Endothelial cell of umbilical vein (primary cell): ENCODE measurements around the gene MAN1A1. TPM values are rescaled to one million over a fixed set of nuclear protein-coding genes. Genes with fewer than 3 reads are reported as not detected.

ENCODE experiments used
- BruUV-seq: library from RNA; stranded (reverse); fragments of 400-500 nt; replicated peaks from 2 replicates; lab custom pipeline; 2021; lab: Mats Ljungman, UMichigan
- CTCF ChIA-PET: fragments of 300-600, 350-600 bp; sonication (Branson Sonifier 250); formaldehyde crosslinking; loops from one replicate; lab custom pipeline; 2021; ENCODE audit warnings: antibody characterized with exemption, inconsistent platforms; lab: Charles Lee
- POLR2A ChIA-PET: fragments of 300-600, 350-600 bp; sonication (Branson Sonifier 250); formaldehyde crosslinking; loops from one replicate; lab custom pipeline; 2021; ENCODE audit warnings: antibody characterized with exemption, inconsistent platforms; lab: Charles Lee
- DNase-seq: peaks from one replicate; pipeline ENCODE4 v3.0.0-alpha.2; 2011; ENCODE audit warnings: low read depth, low spot score
- FAIRE-seq: peaks from 2 replicates; lab custom pipeline; 2011; peaks lifted over from hg19 to GRCh38; lab: Jason Lieb, UNC
- H2AFZ ChIP-seq: 2 replicates; pipeline ENCODE4 v1.6.0; 2012; ENCODE audit warnings: low read depth, low read length, control low read depth, inconsistent platforms
- H3K27ac ChIP-seq: 2 replicates; pipeline ENCODE4 v1.5.1; 2011; ENCODE audit warnings: low read depth, mild to moderate bottlenecking, control low read depth, low read length, moderate library complexity; ENCODE audit not compliant: insufficient read depth
- H3K27me3 ChIP-seq, 2 experiments: 2 replicates each; pipeline versions ENCODE4 v1.6.0 to v1.6.1; 2011; ENCODE audit warnings: low read length in 2 of 2, mixed read lengths in 1 of 2; ENCODE audit not compliant: control insufficient read depth in 2 of 2, insufficient read depth in 2 of 2
- H3K36me3 ChIP-seq, 2 experiments: 2 replicates in 1 of 2; 3 replicates in 1 of 2; pipeline ENCODE4 v1.5.1; 2011; ENCODE audit warnings: low read length in 2 of 2, mild to moderate bottlenecking in 1 of 2, moderate library complexity in 1 of 2; ENCODE audit not compliant: control insufficient read depth in 2 of 2, insufficient read depth in 2 of 2; ENCODE audit errors: extremely low read depth in 1 of 2
- H3K4me1 ChIP-seq: 3 replicates; pipeline ENCODE4 v1.5.1; 2011; ENCODE audit warnings: mild to moderate bottlenecking, low read length; ENCODE audit not compliant: control insufficient read depth, insufficient read depth; ENCODE audit errors: extremely low read depth
- H3K4me2 ChIP-seq: 2 replicates; pipeline ENCODE4 v1.6.1; 2011; ENCODE audit warnings: low read length, control low read depth, mixed read lengths; ENCODE audit not compliant: insufficient read depth
- H3K4me3 ChIP-seq, 3 experiments: fragments of 200-600 bp in 1 of 3; sonication (generic), shearing (Covaris generic) in 1 of 3; replicated peaks in 1 of 3; 2 replicates each; pipeline ENCODE4 v1.5.1; 2011 to 2016; ENCODE audit warnings: control low read depth in 3 of 3, low read length in 3 of 3, mild to moderate bottlenecking in 2 of 3, inconsistent platforms in 1 of 3, low read depth in 1 of 3, moderate library complexity in 1 of 3; ENCODE audit not compliant: insufficient read depth in 1 of 3
- H3K79me2 ChIP-seq: 2 replicates; pipeline ENCODE4 v1.6.0; 2012; ENCODE audit warnings: low read length, inconsistent platforms; ENCODE audit not compliant: control insufficient read depth, insufficient read depth
- H3K9ac ChIP-seq: replicated peaks from 2 replicates; pipeline ENCODE3; 2011; ENCODE audit warnings: low read length, control low read depth; ENCODE audit not compliant: insufficient read depth; ENCODE audit errors: extremely low read depth
- H3K9me1 ChIP-seq: replicated peaks from 3 replicates; pipeline ENCODE4 v1.6.0; 2011; ENCODE audit warnings: mild to moderate bottlenecking, low read length; ENCODE audit not compliant: control insufficient read depth, insufficient read depth; ENCODE audit errors: extremely low read depth
- H3K9me3 ChIP-seq: replicated peaks from 2 replicates; pipeline ENCODE4 v1.5.1; 2012; ENCODE audit warnings: low read length, inconsistent platforms; ENCODE audit not compliant: control insufficient read depth, insufficient read depth
- H4K20me1 ChIP-seq: replicated peaks from 2 replicates; pipeline ENCODE3; 2011; ENCODE audit warnings: mild to moderate bottlenecking, low read length; ENCODE audit not compliant: control insufficient read depth, insufficient read depth; ENCODE audit errors: extremely low read depth
- CTCF ChIP-seq, 2 donors: IDR thresholded peaks; 1 replicate in 1 of 2; 2 replicates in 1 of 2; pipeline ENCODE4 v1.5.1; 2011; ENCODE audit warnings: low read length in 2 of 2, mild to moderate bottlenecking in 2 of 2, moderate library complexity in 2 of 2, control low read depth in 1 of 2, inconsistent platforms in 1 of 2, low read depth in 1 of 2; ENCODE audit not compliant: insufficient read depth in 1 of 2; ENCODE audit errors: extremely low read depth in 1 of 2
- EZH2 ChIP-seq: IDR thresholded peaks from 2 replicates; pipeline ENCODE4 v1.6.1; 2012; ENCODE audit warnings: borderline replicate concordance, low read depth, mild to moderate bottlenecking, moderate library complexity, low read length, inconsistent platforms; ENCODE audit not compliant: severe bottlenecking
- FOS ChIP-seq: IDR thresholded peaks from 2 replicates; pipeline ENCODE4 v1.6.1; 2011; ENCODE audit warnings: mild to moderate bottlenecking, low read length, moderate library complexity, borderline replicate concordance; ENCODE audit not compliant: insufficient read depth
- GATA2 ChIP-seq: IDR thresholded peaks from 2 replicates; pipeline ENCODE4 v1.7.0; 2011; ENCODE audit warnings: low read depth, mild to moderate bottlenecking, moderate library complexity, mixed read lengths, low read length; ENCODE audit not compliant: insufficient read length, insufficient read depth
- JUN ChIP-seq: IDR thresholded peaks from 2 replicates; pipeline ENCODE4 v1.6.1; 2011; ENCODE audit warnings: borderline replicate concordance, low read depth; ENCODE audit not compliant: insufficient read length, insufficient read depth
- MAX ChIP-seq: IDR thresholded peaks from 2 replicates; pipeline ENCODE4 v1.6.1; 2011; ENCODE audit not compliant: insufficient read depth, insufficient read length
- MYC ChIP-seq: IDR thresholded peaks from one replicate; pipeline ENCODE4 v1.6.1; 2011; ENCODE audit warnings: mild to moderate bottlenecking, low read depth, low read length
- POLR2A ChIP-seq: IDR thresholded peaks from 2 replicates; pipeline ENCODE4 v1.6.1; 2012; ENCODE audit warnings: low read depth, mild to moderate bottlenecking, control low read depth, low read length
- POLR2AphosphoS5 ChIP-seq: IDR thresholded peaks from 2 replicates; pipeline ENCODE4 v1.6.1; 2012; ENCODE audit warnings: low read depth, mild to moderate bottlenecking, control low read depth, low read length, moderate library complexity; ENCODE audit not compliant: insufficient read depth
- dilution Hi-C: fragments of 300-500 bp; cut with MboI; formaldehyde crosslinking; loops from one replicate; pipeline ENCODE4 v1.15.0; 2019; ENCODE audit warnings: low sequenced_read_pairs; ENCODE audit not compliant: extremely low pct_ligation_motif_present
- intact Hi-C: fragments of 100-400 bp; cut with micrococcal nuclease; formaldehyde crosslinking; loops from one replicate; pipeline ENCODE4 v1.10.0; 2022
- polyA plus RNA-seq, 4 experiments: library from polyadenylated mRNA; depleted of rRNA in 3 of 4; stranded (reverse) in 3 of 4; unstranded in 1 of 4; fragments of >200 nt; gene quantifications; 2 replicates each; pipeline versions ENCODE4 v1.2.1 to v1.2.3, GENCODE V29; 2011 to 2012; ENCODE audit warnings: missing spikeins in 1 of 4
- total RNA-seq: library from RNA; stranded (reverse); gene quantifications from 2 replicates; pipeline ENCODE4 v1.2.3, GENCODE V29; 2021

The MAN1A1 gene
- total and polyA plus RNA-seq, 2 donors (not counting 3 experiments of a cell fraction or from before 2014, with no cell fraction given): 3.3 to 12.9 TPM

GRCh38 chr6:119285908-119286625 lies 63.5 kb downstream of the MAN1A1 start:
- FAIRE-seq: no peak

More at GRCh38 chr6:119285908-119286625, 63.5 kb downstream of the MAN1A1 start:
- no TSS peak for BruUV-seq
- H2AFZ ChIP-seq: no peak overlapping the region
- no peaks in the 10 kb centered on the region for H3K4me1 ChIP-seq
- H3K4me2 ChIP-seq: no peak overlapping the region
- no peaks in the 10 kb centered on the region for H4K20me1 ChIP-seq
- H3K4me3 ChIP-seq: no peak overlapping the region
- H3K9me1 ChIP-seq: no peaks in the 10 kb centered on the region
- ChIA-PET CTCF (interaction anchor here (1.2 kb wide), 1 partner anchor 137 kb away, joined by 5 read pairs; no protein-coding TSS in a partner anchor), POLR2A (no interaction called here)
- no peaks in the 10 kb centered on the region for H3K36me3 ChIP-seq
- dilution Hi-C loops (no loop called here), intact Hi-C loops (no loop called here)
- no peak overlapping the region for H3K9ac ChIP-seq
- H3K27me3 ChIP-seq: no peaks in the 10 kb centered on the region
- H3K79me2 ChIP-seq: no peaks in the 10 kb centered on the region
- TF ChIP-seq FOS (no peak), GATA2 (no peak), POLR2A (no peak), CTCF (IDR thresholded peaks at IDR 0.05; ENCODE audit: extremely low read depth in 1 of 2, insufficient read depth in 1 of 2, low read depth in 1 of 2, low read length in 2 of 2) (no peak), MAX (no peak), JUN (no peak), POLR2AphosphoS5 (no peak), MYC (no peak), EZH2 (no peak)
- no peak overlapping the region for H3K27ac ChIP-seq
- no peaks in the 10 kb centered on the region for H3K9me3 ChIP-seq
- DNase-seq: no peak
